ENCODE data around the gene DIAPH1. TPM values are rescaled to one million over a fixed set of nuclear protein-coding genes. Genes with fewer than 3 reads are reported as not detected.
A peak's percentile ranks its signal among the peaks of the same experiment; 100 is the strongest.

DIAPH1 gene
- total RNA-seq, 1 experiment from 2014 or later = 157 TPM

GRCh38 chr5:141513627-141514329, 105.0 kb downstream of the DIAPH1 start:
- Histone ChIP-seq H3K27ac (no peak overlapping the region), H3K27me3 (ENCODE audit: insufficient read depth, low read depth) (no peaks in the 10 kb centered on the region), H3K36me3 (ENCODE audit: low read depth) (peaks cover 13% of the 10 kb centered on the region; the same call in 1 of the 2 replicates), H3K4me2 (no peak overlapping the region), H3K9me2 (ENCODE audit: insufficient read depth) (no peaks in the 10 kb centered on the region), H3F3A (ENCODE audit: insufficient read depth, low read depth) (peaks cover 28% of the 10 kb centered on the region; the same call in 1 of the 2 replicates), H3K4me1 (replicated peaks; ENCODE audit: insufficient read depth) (peaks cover 15% of the 10 kb centered on the region), H2AFZ (no peak overlapping the region), H3K9me3 (ENCODE audit: insufficient read depth, low read depth) (no peaks in the 10 kb centered on the region), H3K79me2 (ENCODE audit: low read depth) (no peaks in the 10 kb centered on the region), H3K4me3 (no peak overlapping the region), H4K20me1 (ENCODE audit: insufficient read depth) (no peaks in the 10 kb centered on the region)
- no TSS peak for BruUV-seq (replicated peaks)
- TF ChIP-seq CTCF (conservative IDR thresholded peaks at IDR 0.05) (no peak), EZH2 (IDR thresholded peaks at IDR 0.05; ENCODE audit: low read depth) (no peak)
- ChIA-PET CTCF (interaction anchor here (0.8 to 1.2 kb wide), 2 partner anchors 35 to 100 kb away, joined by 3 read pairs; no protein-coding TSS in a partner anchor), POLR2A (ENCODE audit: unreplicated experiment) (no interaction called here)
- intact Hi-C loops (cut with micrococcal nuclease; ENCODE audit: unreplicated experiment) = no loop called here
- DNase-seq = no peak

- intact Hi-C loops (cut with micrococcal nuclease; ENCODE audit: unreplicated experiment) = no loop called here
- Histone ChIP-seq H3K9me3 (ENCODE audit: insufficient read depth, low read depth) (no peaks in the 10 kb centered on the region), H3K4me1 (replicated peaks; ENCODE audit: insufficient read depth) (peaks cover 22% of the 10 kb centered on the region), H3K27me3 (ENCODE audit: insufficient read depth, low read depth) (no peaks in the 10 kb centered on the region), H2AFZ (no peak overlapping the region), H3K79me2 (ENCODE audit: low read depth) (no peaks in the 10 kb centered on the region), H3K4me3 (no peak overlapping the region), H3K36me3 (ENCODE audit: low read depth) (peaks cover 9% of the 10 kb centered on the region; the same call in 1 of the 2 replicates), H3K27ac (no peak overlapping the region), H3K4me2 (no peak overlapping the region), H3K9me2 (ENCODE audit: insufficient read depth) (no peaks in the 10 kb centered on the region), H3F3A (ENCODE audit: insufficient read depth, low read depth) (peaks cover 28% of the 10 kb centered on the region; the same call in 1 of the 2 replicates), H4K20me1 (ENCODE audit: insufficient read depth) (no peaks in the 10 kb centered on the region)
- CTCF ChIA-PET = interaction anchor here (0.7 to 1.2 kb wide), 2 partner anchors 11 to 34 kb away, joined by 3 read pairs; no protein-coding TSS in a partner anchor
- no peak for TF ChIP-seq EZH2 (IDR thresholded peaks at IDR 0.05; ENCODE audit: low read depth)
- no peak for TF ChIP-seq CTCF (conservative IDR thresholded peaks at IDR 0.05)
- BruUV-seq (replicated peaks) = no TSS peak
- POLR2A ChIA-PET (ENCODE audit: unreplicated experiment) = no interaction called here
- DNase-seq = no peak
These were observed 105.7 kb downstream of the DIAPH1 start for GRCh38 chr5:141512911-141513626.

- no peaks in the 10 kb centered on the region for H3K79me2 ChIP-seq (ENCODE audit: low read depth)
- H2AFZ ChIP-seq = no peak overlapping the region
- CTCF ChIA-PET = interaction anchor here (0.7 kb wide), 1 partner anchor 12 kb away, joined by 3 read pairs; no protein-coding TSS in a partner anchor
- TF ChIP-seq EZH2 (IDR thresholded peaks at IDR 0.05; ENCODE audit: low read depth) (no peak), CTCF (conservative IDR thresholded peaks at IDR 0.05) (peak; percentile 74)
- H3K9me3 ChIP-seq (ENCODE audit: insufficient read depth, low read depth) = no peaks in the 10 kb centered on the region
- H3K36me3 ChIP-seq (ENCODE audit: low read depth) = peaks cover 8% of the 10 kb centered on the region; the same call in 1 of the 2 replicates
- DNase-seq = peak in 1 of 2 experiments; percentile 20
- intact Hi-C loops (cut with micrococcal nuclease; ENCODE audit: unreplicated experiment) = no loop called here
- H4K20me1 ChIP-seq (ENCODE audit: insufficient read depth) = no peaks in the 10 kb centered on the region
- no TSS peak for BruUV-seq (replicated peaks)
- H3K27ac ChIP-seq = no peak overlapping the region
- peaks cover 28% of the 10 kb centered on the region; the same call in 1 of the 2 replicates for H3F3A ChIP-seq (ENCODE audit: insufficient read depth, low read depth)
- H3K9me2 ChIP-seq (ENCODE audit: insufficient read depth) = no peaks in the 10 kb centered on the region
- H3K4me1 ChIP-seq (replicated peaks; ENCODE audit: insufficient read depth) = peaks cover 24% of the 10 kb centered on the region
- no peaks in the 10 kb centered on the region for H3K27me3 ChIP-seq (ENCODE audit: insufficient read depth, low read depth)
- no peak overlapping the region for H3K4me2 ChIP-seq
- H3K4me3 ChIP-seq = no peak overlapping the region
- POLR2A ChIA-PET (ENCODE audit: unreplicated experiment) = no interaction called here
These were observed 106.3 kb downstream of the DIAPH1 start for GRCh38 chr5:141512390-141512910.

Measured in PC-9 (cell line).